Spinal cord (tissue), 10 donors: ENCODE measurements around the gene NTM. TPM values are rescaled to one million over a fixed set of nuclear protein-coding genes. Genes with fewer than 3 reads are reported as not detected.

Experiments used
- DNase-seq, 6 donors: peaks; one replicate each; pipeline versions ENCODE4 v3.0.0 to v3.0.0-alpha.2; 2013 to 2015; ENCODE audit warnings: low spot score in 6 of 6, low read depth in 4 of 6
- H3K27ac ChIP-seq: one replicate; pipeline ENCODE4 v1.5.1; 2013; ENCODE audit warnings: low read depth, low read length, control low read depth
- H3K27me3 ChIP-seq: one replicate; pipeline ENCODE4 v1.6.1; 2013; ENCODE audit warnings: low read length; ENCODE audit not compliant: control insufficient read depth, insufficient read depth
- H3K36me3 ChIP-seq: one replicate; pipeline ENCODE4 v1.6.1; 2013; ENCODE audit warnings: low read length; ENCODE audit not compliant: control insufficient read depth, insufficient read depth
- H3K4me1 ChIP-seq: one replicate; pipeline ENCODE4 v1.6.1; 2013; ENCODE audit warnings: low read length; ENCODE audit not compliant: control insufficient read depth, insufficient read depth
- H3K4me3 ChIP-seq: one replicate; pipeline ENCODE4 v1.5.1; 2013; ENCODE audit warnings: low read depth, low read length, control low read depth
- H3K9me3 ChIP-seq: one replicate; pipeline ENCODE4 v1.6.1; 2013; ENCODE audit warnings: low read length; ENCODE audit not compliant: control insufficient read depth, insufficient read depth
- WGBS: methylation state at CpG from one replicate; pipeline ENCODE4 v1.1.5; 2013; ENCODE audit warnings: missing lambda C conversion rate; ENCODE audit not compliant: insufficient coverage; 5-methylcytosine and 5-hydroxymethylcytosine counted together
- polyA plus RNA-seq, 2 donors: library from polyadenylated mRNA; unstranded; fragments of 120-200 nt; gene quantifications; one replicate each; pipeline ENCODE4 v1.2.1, GENCODE V29; 2013; ENCODE audit not compliant: insufficient read length in 2 of 2
- total RNA-seq, 2 donors: library from RNA; depleted of rRNA in 1 of 2; stranded (reverse); fragments of 120-200 nt in 1 of 2; fragments of >200 nt in 1 of 2; gene quantifications; one replicate each; pipeline versions ENCODE4 v1.2.3 to v1.2.4, GENCODE V29; 2013 to 2014
- donor health status: healthy.

Gene NTM
- total and polyA plus RNA-seq, 4 donors, result 69.3 to 181 (median 155) TPM

DNA sequence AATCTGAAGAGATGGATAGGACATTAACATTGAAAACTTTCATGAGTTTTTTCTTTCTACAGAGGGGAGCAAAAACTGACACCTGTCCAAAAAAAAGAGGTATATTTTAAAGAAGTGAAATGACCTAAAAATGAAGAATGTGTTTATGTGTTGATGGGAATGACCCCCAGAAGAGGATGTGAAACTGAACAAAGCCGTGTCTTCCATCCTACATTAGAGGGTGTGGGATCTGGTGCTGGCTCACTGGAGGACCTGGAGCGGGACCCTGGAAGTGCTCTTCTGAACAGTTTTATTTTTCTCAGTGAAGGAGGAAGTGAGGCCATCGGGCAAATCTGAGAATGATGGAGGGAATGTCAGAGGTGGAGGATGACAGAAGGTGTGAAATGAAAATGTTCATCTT, 470.1 kb downstream of the NTM start:
- Histone ChIP-seq H3K9me3 (no peaks in the 10 kb centered on the region), H3K4me3 (no peak overlapping the region), H3K4me1 (no peaks in the 10 kb centered on the region), H3K27ac (no peak overlapping the region), H3K27me3 (no peaks in the 10 kb centered on the region), H3K36me3 (no peaks in the 10 kb centered on the region)
- 90% methylated on average over 3 of the region's 3 CpGs for WGBS
- no peak for DNase-seq

DNA sequence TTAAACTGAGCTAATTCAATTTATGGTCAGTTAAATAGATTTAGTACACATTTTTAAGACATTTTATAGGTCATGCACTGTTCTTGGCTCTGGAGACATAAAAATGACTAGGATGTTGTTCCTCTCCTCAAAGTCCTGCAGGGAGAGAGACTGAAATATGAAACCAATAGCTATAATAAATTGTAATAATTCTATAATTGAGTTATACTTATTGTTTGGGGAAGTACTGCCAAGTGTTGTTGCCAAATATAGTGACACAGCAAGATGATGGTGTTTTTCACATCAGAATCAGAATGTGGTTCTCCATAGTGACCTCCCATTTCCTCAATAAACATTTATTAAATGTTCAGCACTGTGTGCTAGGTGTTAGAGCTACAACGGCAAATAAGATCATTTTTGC, 470.6 kb downstream of the NTM start:
- no peaks in the 10 kb centered on the region for H3K36me3 ChIP-seq
- H3K4me3 ChIP-seq, result no peak overlapping the region
- no peaks in the 10 kb centered on the region for H3K9me3 ChIP-seq
- no peaks in the 10 kb centered on the region for H3K27me3 ChIP-seq
- no peak for DNase-seq
- no peak overlapping the region for H3K27ac ChIP-seq
- no peaks in the 10 kb centered on the region for H3K4me1 ChIP-seq
- WGBS, result 100% methylated on average over 1 of the region's 1 CpG

GRCh38 chr11:131841925-131842635, 471.7 kb downstream of the NTM start:
- 90% methylated on average over 4 of the region's 11 CpGs for WGBS
- DNase-seq, result no peak

DNA sequence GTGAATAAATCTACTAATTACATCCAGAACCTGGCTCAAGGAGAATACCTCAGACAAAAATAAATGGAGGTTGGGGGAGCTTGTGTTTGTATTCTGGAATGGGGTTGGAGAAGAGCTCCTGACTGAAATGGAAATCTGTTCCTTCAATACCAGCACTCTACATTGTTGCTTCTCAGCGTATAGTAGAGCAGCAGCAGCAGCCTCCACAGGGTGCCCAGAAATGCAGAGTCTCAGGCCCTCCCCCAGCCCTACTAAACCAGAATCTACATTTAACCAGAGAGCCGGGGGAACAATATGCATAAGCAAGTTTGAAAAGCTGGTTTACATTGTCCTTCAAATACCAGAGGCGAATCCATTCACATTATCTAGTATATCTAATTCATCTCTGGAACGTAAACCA, 474.8 kb downstream of the NTM start:
- H3K4me1 ChIP-seq, result no peaks in the 10 kb centered on the region
- WGBS, result 58% methylated on average over 2 of the region's 4 CpGs

More at GRCh38 chr11:131841925-131842635, 471.7 kb downstream of the NTM start:
- H3K27ac ChIP-seq, result no peak overlapping the region
- no peaks in the 10 kb centered on the region for H3K4me1 ChIP-seq
- H3K27me3 ChIP-seq, result no peaks in the 10 kb centered on the region
- no peaks in the 10 kb centered on the region for H3K9me3 ChIP-seq
- no peaks in the 10 kb centered on the region for H3K36me3 ChIP-seq
- no peak overlapping the region for H3K4me3 ChIP-seq

GRCh38 chr11:131849485-131849884, 479.1 kb downstream of the NTM start:
- DNase-seq, result no peak
- Histone ChIP-seq H3K36me3 (no peaks in the 10 kb centered on the region), H3K4me3 (no peak overlapping the region), H3K27me3 (no peaks in the 10 kb centered on the region), H3K9me3 (no peaks in the 10 kb centered on the region), H3K4me1 (no peaks in the 10 kb centered on the region), H3K27ac (no peak overlapping the region)
- 90% methylated on average over 1 of the region's 6 CpGs for WGBS

More for the DNA sequence above, 474.8 kb downstream of the NTM start:
- Histone ChIP-seq H3K36me3 (no peaks in the 10 kb centered on the region), H3K4me3 (no peak overlapping the region), H3K9me3 (no peaks in the 10 kb centered on the region), H3K27ac (no peak overlapping the region), H3K27me3 (no peaks in the 10 kb centered on the region)
- DNase-seq, result no peak

- Histone ChIP-seq H3K4me3 (no peak overlapping the region), H3K27ac (no peak overlapping the region), H3K36me3 (no peaks in the 10 kb centered on the region), H3K9me3 (no peaks in the 10 kb centered on the region), H3K27me3 (no peaks in the 10 kb centered on the region), H3K4me1 (no peaks in the 10 kb centered on the region)
- WGBS, result 67% methylated on average over 8 of the region's 9 CpGs
- no peak for DNase-seq
Observed at GRCh38 chr11:131850507-131850906, 480.1 kb downstream of the NTM start.

DNA sequence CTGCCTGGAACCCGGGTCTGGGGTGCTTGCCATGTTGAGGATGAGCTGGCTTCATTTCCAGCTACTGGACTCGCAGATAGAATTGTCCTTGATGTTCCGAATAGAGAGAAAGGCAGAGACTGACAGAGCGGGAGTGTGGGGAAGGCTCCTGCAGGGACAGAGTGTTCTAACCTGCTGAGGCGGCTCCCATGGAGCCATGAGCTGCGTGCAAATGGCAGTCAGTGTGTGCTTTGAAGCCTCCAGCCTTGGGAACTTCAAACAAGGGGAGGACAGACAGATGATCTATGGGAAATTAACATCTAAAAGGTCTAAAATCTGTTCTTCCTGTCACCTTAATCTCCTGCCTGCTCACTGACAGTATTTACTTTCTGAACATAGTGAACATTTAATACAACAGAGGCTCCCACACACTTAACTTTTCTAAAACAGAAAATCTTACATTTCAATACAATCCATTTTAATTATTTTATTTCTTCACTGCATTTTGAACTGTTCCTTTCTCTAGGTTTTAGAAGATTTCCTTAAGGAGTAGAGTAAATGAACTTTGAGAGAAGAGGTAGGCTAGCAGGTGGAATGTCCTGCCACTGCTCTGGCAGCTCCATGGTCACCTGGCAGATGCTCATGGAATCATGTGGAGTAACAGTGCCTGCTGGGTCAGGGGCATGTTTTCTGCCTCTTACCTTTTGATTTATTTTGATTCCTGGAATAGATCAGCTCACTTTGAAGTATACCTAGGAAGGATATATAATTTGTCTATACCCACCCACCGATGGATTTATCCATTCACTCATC, 481.7 kb downstream of the NTM start:
- no peaks in the 10 kb centered on the region for H3K9me3 ChIP-seq
- DNase-seq, result peak in 1 of 6 donors; percentile 20
- H3K4me3 ChIP-seq, result no peak overlapping the region
- H3K4me1 ChIP-seq, result no peaks in the 10 kb centered on the region
- H3K27ac ChIP-seq, result no peak overlapping the region
- 37% methylated on average over 6 of the region's 7 CpGs for WGBS
- H3K36me3 ChIP-seq, result no peaks in the 10 kb centered on the region
- no peaks in the 10 kb centered on the region for H3K27me3 ChIP-seq

- Histone ChIP-seq H3K27ac (no peak overlapping the region), H3K27me3 (no peaks in the 10 kb centered on the region), H3K36me3 (no peaks in the 10 kb centered on the region), H3K4me1 (no peaks in the 10 kb centered on the region), H3K4me3 (no peak overlapping the region), H3K9me3 (no peaks in the 10 kb centered on the region)
- DNase-seq, result no peak
- 86% methylated on average over 1 of the region's 3 CpGs for WGBS
Observed at GRCh38 chr11:131852757-131853156, 482.3 kb downstream of the NTM start.

DNA sequence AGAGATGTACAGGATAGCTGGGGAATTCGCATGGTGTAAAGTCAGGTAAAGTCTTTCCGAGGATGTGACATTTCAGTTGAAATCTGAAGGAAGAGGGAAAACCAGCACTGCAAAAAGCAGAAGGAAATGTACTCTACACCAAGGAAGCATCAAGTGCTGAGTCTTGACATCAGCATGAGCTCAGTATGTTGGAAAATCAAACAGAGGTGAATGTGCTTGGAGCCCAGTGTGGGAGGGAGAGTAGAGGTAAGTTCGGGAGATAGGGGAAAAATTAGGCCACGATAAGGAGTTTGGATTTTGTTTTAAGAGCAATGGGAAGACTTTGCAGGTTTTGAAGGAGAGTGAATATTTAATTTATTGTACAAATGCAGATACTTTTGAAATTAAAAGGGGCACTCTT, 484.0 kb downstream of the NTM start:
- H3K4me3 ChIP-seq, result no peak overlapping the region
- no peaks in the 10 kb centered on the region for H3K4me1 ChIP-seq
- no peak overlapping the region for H3K27ac ChIP-seq
- no peaks in the 10 kb centered on the region for H3K27me3 ChIP-seq
- H3K36me3 ChIP-seq, result no peaks in the 10 kb centered on the region
- WGBS, result 95% methylated on average over 3 of the region's 4 CpGs
- no peak for DNase-seq
- H3K9me3 ChIP-seq, result no peaks in the 10 kb centered on the region

DNA sequence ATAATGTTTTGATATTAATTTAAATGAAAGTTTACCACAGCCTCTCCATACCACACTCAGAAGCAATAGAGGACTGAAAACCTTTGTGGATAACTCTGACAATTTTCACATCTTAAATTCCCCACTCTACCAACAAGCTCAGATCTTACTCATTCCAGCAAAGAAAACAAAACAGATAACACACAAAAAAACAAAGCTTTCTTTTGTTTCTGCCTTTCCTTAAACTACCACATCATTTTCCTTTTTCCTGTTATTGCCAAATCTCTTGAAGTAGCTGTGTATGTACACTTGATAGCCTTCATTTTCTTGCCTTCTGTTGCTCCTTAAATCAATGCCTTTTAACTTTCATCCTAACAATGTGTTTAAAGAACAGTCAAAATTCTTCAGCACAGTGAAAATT, 484.9 kb downstream of the NTM start:
- Histone ChIP-seq H3K9me3 (no peaks in the 10 kb centered on the region), H3K4me3 (no peak overlapping the region), H3K4me1 (no peaks in the 10 kb centered on the region), H3K27me3 (no peaks in the 10 kb centered on the region), H3K36me3 (no peaks in the 10 kb centered on the region), H3K27ac (no peak overlapping the region)
- no peak for DNase-seq
